Peyer's patch (tissue), 4 donors: ENCODE measurements around the gene MTG2.

Source experiments
- POLR2A ChIP-seq, 2 donors: fragments of 450-650 bp; IDR thresholded peaks; one replicate each; pipeline ENCODE4 v1.5.1; 2017; ENCODE audit warnings: antibody characterized with exemption in 2 of 2, mild to moderate bottlenecking in 2 of 2, moderate library complexity in 2 of 2
- TF ChIP-seq, protein P1 (sequence below), 6 experiments: fragments of 450-650 bp in 4 of 6; fragments of 200-600 bp in 2 of 6; sonication (generic) in 1 of 6; IDR thresholded peaks; one replicate each; pipeline ENCODE4 v1.5.1; 2017 to 2019; ENCODE audit warnings: antibody characterized with exemption in 6 of 6, mild to moderate bottlenecking in 3 of 6, moderate library complexity in 1 of 6

GRCh38 chr20:62205618-62206387 lies 23.0 kb downstream of the MTG2 start:
- TF ChIP-seq POLR2A (IDR thresholded peaks at IDR 0.05): no peak
- TF ChIP-seq, protein P1, sequence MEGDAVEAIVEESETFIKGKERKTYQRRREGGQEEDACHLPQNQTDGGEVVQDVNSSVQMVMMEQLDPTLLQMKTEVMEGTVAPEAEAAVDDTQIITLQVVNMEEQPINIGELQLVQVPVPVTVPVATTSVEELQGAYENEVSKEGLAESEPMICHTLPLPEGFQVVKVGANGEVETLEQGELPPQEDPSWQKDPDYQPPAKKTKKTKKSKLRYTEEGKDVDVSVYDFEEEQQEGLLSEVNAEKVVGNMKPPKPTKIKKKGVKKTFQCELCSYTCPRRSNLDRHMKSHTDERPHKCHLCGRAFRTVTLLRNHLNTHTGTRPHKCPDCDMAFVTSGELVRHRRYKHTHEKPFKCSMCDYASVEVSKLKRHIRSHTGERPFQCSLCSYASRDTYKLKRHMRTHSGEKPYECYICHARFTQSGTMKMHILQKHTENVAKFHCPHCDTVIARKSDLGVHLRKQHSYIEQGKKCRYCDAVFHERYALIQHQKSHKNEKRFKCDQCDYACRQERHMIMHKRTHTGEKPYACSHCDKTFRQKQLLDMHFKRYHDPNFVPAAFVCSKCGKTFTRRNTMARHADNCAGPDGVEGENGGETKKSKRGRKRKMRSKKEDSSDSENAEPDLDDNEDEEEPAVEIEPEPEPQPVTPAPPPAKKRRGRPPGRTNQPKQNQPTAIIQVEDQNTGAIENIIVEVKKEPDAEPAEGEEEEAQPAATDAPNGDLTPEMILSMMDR (IDR thresholded peaks at IDR 0.05): no peak
